ENCODE measurements around the gene TBC1D1.

DNA sequence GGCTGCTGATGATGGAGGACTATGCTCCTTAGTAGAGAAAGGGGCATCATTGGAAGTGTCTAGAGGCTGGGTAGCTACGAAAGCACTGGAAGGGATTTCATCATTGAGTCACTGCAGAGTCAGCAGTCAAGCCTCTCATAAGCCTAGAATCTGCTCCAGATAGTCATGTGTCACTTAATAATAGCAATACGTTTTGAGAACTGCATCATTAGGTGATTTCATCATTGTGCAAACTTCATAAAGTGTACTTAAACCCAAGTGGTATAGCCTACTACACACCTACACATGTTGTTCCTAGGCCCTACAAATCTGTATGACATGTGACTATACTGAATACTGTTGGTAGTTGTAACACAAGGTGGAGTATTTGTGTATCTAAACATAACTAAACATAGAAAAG lies 234.9 kb downstream of the TBC1D1 start:
- TF ChIP-seq, protein P1, sequence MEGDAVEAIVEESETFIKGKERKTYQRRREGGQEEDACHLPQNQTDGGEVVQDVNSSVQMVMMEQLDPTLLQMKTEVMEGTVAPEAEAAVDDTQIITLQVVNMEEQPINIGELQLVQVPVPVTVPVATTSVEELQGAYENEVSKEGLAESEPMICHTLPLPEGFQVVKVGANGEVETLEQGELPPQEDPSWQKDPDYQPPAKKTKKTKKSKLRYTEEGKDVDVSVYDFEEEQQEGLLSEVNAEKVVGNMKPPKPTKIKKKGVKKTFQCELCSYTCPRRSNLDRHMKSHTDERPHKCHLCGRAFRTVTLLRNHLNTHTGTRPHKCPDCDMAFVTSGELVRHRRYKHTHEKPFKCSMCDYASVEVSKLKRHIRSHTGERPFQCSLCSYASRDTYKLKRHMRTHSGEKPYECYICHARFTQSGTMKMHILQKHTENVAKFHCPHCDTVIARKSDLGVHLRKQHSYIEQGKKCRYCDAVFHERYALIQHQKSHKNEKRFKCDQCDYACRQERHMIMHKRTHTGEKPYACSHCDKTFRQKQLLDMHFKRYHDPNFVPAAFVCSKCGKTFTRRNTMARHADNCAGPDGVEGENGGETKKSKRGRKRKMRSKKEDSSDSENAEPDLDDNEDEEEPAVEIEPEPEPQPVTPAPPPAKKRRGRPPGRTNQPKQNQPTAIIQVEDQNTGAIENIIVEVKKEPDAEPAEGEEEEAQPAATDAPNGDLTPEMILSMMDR (IDR thresholded peaks at IDR 0.05; ENCODE audit: low read length): no peak
- no peak for TF ChIP-seq EZH2 (IDR thresholded peaks at IDR 0.05; ENCODE audit: borderline replicate concordance, low read length)
